Measurements from ENCODE around the gene DLX1. TPM values are rescaled to one million over a fixed set of nuclear protein-coding genes. Genes with fewer than 3 reads are reported as not detected.
A peak's percentile ranks its signal among the peaks of the same experiment; 100 is the strongest.
"Not testable (repeated sequence)": the region's sequence is repeated elsewhere in the genome, so short reads cannot be mapped to it uniquely, and the experiment has no call there.

The DLX1 gene
- total and polyA plus RNA-seq, 4 donors: not detected

DNA sequence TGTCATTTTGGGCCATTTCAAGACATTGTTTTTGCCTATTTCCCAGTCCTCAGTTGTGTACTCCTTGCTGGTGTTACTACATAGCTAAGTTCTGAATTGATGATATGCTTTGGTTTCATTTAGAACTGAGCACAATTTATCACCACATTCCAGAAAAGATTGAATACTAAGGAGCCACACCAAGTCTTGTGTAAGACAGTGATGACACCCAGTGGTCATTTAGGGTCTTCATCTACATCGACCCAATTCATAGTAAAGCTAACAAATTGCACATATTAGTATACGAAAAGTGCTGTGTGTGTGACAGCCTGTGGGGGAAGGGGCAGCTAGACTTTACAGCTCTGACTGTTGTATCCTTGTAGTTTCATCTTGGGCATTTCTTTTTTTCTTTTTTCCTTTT lies 28.3 kb downstream of the DLX1 start:
- Histone ChIP-seq H3K4me3 (ENCODE audit: low read depth in 1 of 3, low read length in 3 of 3) (no peak overlapping the region), H3K4me1 (ENCODE audit: control insufficient read depth in 4 of 4, insufficient read depth in 4 of 4, low read length in 3 of 4) (no peaks in the 10 kb centered on the region), H3K9ac (ENCODE audit: low read depth in 1 of 2, low read length in 2 of 2) (no peak overlapping the region), H3K27ac (ENCODE audit: low read depth in 1 of 2, low read length in 2 of 2) (no peak overlapping the region), H3K27me3 (ENCODE audit: control insufficient read depth in 4 of 4, insufficient read depth in 4 of 4, low read length in 3 of 4) (peaks cover 0 to 7% (median 3%) of the 10 kb centered on the region in 4 donors), H3K9me3 (ENCODE audit: control insufficient read depth in 4 of 4, low read length in 3 of 4) (no peaks in the 10 kb centered on the region), H3K36me3 (ENCODE audit: control insufficient read depth in 4 of 4, insufficient read depth in 3 of 4, low read depth in 1 of 4, low read length in 3 of 4) (no peaks in the 10 kb centered on the region)
- TF ChIP-seq RXRA (IDR thresholded peaks at IDR 0.05) (no peak), JUND (IDR thresholded peaks at IDR 0.05) (no peak), RAD21 (IDR thresholded peaks at IDR 0.05) (peak; percentile 54 to 58), HNF4G (IDR thresholded peaks at IDR 0.05) (no peak), GABPA (IDR thresholded peaks at IDR 0.05 in 1 of 2, conservative IDR thresholded peaks at IDR 0.05 in 1 of 2) (no peak), TAF1 (conservative IDR thresholded peaks at IDR 0.05) (no peak), HNF4A (conservative IDR thresholded peaks at IDR 0.05) (no peak), SP1 (IDR thresholded peaks at IDR 0.05) (no peak), YY1 (IDR thresholded peaks at IDR 0.05) (no peak), NR2F2 (IDR thresholded peaks at IDR 0.05) (no peak), FOXA2 (IDR thresholded peaks at IDR 0.05) (no peak), FOXA1 (IDR thresholded peaks at IDR 0.05) (no peak)
- TF ChIP-seq, protein P1, sequence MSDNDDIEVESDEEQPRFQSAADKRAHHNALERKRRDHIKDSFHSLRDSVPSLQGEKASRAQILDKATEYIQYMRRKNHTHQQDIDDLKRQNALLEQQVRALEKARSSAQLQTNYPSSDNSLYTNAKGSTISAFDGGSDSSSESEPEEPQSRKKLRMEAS (IDR thresholded peaks at IDR 0.05): no peak
- TF ChIP-seq, protein P2, sequence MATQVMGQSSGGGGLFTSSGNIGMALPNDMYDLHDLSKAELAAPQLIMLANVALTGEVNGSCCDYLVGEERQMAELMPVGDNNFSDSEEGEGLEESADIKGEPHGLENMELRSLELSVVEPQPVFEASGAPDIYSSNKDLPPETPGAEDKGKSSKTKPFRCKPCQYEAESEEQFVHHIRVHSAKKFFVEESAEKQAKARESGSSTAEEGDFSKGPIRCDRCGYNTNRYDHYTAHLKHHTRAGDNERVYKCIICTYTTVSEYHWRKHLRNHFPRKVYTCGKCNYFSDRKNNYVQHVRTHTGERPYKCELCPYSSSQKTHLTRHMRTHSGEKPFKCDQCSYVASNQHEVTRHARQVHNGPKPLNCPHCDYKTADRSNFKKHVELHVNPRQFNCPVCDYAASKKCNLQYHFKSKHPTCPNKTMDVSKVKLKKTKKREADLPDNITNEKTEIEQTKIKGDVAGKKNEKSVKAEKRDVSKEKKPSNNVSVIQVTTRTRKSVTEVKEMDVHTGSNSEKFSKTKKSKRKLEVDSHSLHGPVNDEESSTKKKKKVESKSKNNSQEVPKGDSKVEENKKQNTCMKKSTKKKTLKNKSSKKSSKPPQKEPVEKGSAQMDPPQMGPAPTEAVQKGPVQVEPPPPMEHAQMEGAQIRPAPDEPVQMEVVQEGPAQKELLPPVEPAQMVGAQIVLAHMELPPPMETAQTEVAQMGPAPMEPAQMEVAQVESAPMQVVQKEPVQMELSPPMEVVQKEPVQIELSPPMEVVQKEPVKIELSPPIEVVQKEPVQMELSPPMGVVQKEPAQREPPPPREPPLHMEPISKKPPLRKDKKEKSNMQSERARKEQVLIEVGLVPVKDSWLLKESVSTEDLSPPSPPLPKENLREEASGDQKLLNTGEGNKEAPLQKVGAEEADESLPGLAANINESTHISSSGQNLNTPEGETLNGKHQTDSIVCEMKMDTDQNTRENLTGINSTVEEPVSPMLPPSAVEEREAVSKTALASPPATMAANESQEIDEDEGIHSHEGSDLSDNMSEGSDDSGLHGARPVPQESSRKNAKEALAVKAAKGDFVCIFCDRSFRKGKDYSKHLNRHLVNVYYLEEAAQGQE (IDR thresholded peaks at IDR 0.05): no peak
- TF ChIP-seq, protein P3, sequence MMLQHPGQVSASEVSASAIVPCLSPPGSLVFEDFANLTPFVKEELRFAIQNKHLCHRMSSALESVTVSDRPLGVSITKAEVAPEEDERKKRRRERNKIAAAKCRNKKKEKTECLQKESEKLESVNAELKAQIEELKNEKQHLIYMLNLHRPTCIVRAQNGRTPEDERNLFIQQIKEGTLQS (IDR thresholded peaks at IDR 0.05): no peak
- TF ChIP-seq, protein P4, sequence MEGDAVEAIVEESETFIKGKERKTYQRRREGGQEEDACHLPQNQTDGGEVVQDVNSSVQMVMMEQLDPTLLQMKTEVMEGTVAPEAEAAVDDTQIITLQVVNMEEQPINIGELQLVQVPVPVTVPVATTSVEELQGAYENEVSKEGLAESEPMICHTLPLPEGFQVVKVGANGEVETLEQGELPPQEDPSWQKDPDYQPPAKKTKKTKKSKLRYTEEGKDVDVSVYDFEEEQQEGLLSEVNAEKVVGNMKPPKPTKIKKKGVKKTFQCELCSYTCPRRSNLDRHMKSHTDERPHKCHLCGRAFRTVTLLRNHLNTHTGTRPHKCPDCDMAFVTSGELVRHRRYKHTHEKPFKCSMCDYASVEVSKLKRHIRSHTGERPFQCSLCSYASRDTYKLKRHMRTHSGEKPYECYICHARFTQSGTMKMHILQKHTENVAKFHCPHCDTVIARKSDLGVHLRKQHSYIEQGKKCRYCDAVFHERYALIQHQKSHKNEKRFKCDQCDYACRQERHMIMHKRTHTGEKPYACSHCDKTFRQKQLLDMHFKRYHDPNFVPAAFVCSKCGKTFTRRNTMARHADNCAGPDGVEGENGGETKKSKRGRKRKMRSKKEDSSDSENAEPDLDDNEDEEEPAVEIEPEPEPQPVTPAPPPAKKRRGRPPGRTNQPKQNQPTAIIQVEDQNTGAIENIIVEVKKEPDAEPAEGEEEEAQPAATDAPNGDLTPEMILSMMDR (IDR thresholded peaks at IDR 0.05; ENCODE audit: low read depth, low read length, missing input control): peak; percentile 20
- DNase-seq (ENCODE audit: low spot score): no peak
- WGBS: 34% methylated on average over 2 of the region's 2 CpGs

DNA sequence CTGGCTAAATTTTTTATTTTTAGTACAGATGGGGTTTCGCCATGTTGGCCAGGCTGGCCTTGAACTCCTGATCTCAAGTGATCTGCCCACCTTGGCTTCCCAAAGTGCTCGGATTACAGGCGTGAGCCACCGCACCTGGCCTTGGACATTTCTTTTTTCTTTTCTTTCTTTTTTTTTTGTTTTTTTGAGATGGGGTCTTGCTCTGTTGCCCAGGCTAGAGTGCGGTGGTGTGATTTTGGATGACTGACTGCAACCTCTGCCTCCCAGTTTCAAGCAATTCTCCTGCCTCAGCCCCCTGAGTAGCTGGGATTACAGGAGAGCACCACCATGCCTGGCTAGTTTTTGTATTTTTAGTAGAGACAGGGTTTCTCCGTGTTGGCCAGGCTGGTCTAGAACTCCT lies 28.9 kb downstream of the DLX1 start:
- not testable (repeated sequence) for H3K9me3 ChIP-seq (ENCODE audit: control insufficient read depth in 4 of 4, low read length in 3 of 4); H3K36me3 ChIP-seq (ENCODE audit: control insufficient read depth in 4 of 4, insufficient read depth in 3 of 4, low read depth in 1 of 4, low read length in 3 of 4); DNase-seq (ENCODE audit: low spot score); H3K9ac ChIP-seq (ENCODE audit: low read depth in 1 of 2, low read length in 2 of 2); H3K27me3 ChIP-seq (ENCODE audit: control insufficient read depth in 4 of 4, insufficient read depth in 4 of 4, low read length in 3 of 4); H3K27ac ChIP-seq (ENCODE audit: low read depth in 1 of 2, low read length in 2 of 2); H3K4me1 ChIP-seq (ENCODE audit: control insufficient read depth in 4 of 4, insufficient read depth in 4 of 4, low read length in 3 of 4); H3K4me3 ChIP-seq (ENCODE audit: low read depth in 1 of 3, low read length in 3 of 3)
- WGBS: 85% methylated on average over 6 of the region's 6 CpGs
